Measurements from ENCODE around the gene GPR161.
"Not testable (repeated sequence)": the region's sequence is repeated elsewhere in the genome, so short reads cannot be mapped to it uniquely, and the experiment has no call there.

GPR161 gene

DNA sequence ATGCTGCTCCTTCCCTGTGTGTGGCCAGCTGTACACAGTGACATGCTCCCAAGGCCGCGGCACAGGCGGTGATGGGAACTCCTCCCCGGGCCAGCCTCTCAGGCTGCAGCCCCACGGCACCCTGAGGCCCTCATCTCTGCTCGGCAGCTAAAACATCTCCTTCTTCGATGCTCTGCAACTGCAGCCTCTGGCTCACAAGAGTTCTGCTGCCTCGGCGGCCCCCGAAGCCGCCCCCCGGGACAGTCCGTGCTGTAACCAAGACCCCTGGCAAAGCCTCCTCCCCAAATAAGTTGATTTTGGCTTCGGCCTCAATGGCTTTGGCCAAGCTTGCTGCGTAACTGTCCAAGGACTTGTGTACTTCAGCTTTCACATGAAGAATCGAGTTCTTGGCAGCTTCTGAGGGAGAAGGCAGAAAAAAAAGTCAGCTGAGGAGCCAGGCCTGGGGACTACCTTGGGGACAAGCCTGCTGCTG, 51.3 kb downstream of the GPR161 start:
- DNase-seq: no peak

- no peak for DNase-seq
Measured at GRCh38 chr1:168084396-168085231, 52.1 kb downstream of the GPR161 start.

- no peak for DNase-seq
Measured at GRCh38 chr1:168083456-168084325, 53.0 kb downstream of the GPR161 start.

DNA sequence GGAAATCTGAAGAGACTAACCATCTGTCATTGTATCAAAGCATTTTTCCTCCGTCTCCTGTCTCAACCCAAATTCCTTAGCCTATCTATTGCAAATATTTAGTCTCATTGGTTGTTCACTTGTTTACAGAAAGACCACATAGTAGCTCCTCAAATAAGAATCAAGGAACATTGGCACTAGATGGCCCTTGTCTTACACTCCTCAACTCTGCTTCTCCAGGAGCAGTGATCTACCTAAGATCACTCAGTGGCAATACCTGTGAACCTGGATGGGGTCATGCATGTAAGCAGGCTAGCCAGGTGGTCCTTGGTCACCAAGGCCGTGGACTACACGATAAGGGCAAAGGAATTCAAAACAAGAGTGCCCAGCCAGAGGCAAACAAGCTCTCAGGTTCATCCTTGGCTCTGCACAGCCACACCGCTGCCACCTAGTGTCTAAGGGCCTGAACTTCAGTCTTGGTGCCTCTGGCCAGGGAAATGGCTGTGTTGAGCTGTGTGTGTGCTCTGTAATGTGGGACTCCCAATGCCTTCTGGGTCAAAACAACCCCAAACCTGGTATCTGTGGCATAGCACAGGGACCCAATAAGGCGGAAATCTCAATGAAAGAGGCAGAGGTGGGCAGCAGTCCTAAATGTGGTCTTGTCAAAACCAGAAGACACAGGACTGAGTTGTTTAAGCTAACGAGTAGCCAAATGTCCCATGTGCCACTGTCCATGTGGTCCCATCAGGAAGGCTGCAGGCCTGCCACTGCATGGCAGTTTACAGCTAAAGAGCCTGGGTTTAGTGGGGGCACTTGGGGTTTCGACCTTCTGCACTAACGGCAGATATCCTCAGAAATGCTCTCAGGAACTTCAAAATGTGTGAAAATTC, 54.5 kb downstream of the GPR161 start:
- peak; percentile 40 for DNase-seq

DNA sequence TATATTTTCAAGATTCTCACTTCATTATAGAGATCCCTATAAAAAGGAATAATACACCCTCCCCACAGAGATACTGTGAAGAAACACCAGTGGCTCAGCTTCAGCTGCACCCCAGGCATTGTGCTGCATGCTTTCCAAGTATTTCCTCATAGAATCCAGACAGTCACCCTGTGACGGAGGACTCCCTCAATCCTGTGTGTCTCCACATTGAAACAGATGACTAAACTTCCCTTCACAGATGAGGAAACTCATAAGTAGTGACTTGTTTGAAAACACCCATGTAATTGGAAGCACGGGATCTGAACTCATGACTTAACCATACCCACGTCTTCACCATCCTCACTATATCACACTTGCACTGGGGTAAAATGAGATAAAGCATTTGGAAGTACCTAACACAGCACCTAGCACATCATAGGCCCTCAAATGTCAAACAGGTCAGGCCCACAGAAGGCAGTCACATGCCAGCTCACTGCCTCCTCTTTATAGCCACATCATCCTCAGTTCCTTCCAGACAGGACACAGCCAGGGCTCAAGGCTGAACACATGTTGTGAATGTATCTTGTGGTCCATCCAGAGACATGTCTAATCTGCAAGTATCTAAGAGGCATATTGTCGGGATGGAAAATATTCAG, 55.2 kb downstream of the GPR161 start:
- no peak for DNase-seq

DNA sequence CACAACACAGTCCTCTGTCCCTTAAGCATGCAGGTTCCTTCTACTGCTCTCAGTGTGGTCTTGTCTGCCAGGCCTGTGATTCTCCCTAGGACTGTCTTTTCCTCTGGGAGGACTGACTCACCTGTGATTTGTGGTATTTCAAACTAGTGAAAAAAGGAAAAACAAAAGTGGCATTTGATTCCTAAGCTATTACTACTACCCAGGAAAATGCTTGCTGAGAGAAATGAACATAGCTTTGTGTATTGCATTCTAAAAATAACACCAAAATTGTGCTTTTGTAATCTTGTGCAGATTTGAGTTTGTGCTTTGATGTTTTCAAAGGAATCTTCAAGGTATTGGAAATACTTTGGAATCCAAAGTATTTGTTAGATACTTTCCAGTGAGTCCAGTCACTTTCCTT, 57.0 kb downstream of the GPR161 start:
- no peak for DNase-seq

DNA sequence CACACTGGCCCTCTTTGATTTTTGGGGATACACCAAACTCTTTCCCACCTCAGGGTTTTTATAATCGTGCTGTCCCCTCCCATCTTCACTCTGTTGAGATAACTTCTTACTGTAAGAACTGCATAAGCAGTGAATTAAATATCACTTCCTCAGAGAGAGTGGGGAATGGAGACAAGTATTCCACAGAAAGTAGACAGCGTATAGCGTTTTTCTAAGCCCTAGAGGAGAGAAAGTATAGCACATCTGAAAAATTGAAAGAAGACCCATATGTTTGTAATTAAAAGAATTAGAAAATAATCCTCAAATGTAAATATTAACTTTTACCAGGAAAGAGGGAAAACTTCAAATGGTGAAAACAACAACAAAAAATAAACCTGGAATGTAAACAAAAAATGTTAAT, 67.3 kb downstream of the GPR161 start:
- no peak for DNase-seq

DNA sequence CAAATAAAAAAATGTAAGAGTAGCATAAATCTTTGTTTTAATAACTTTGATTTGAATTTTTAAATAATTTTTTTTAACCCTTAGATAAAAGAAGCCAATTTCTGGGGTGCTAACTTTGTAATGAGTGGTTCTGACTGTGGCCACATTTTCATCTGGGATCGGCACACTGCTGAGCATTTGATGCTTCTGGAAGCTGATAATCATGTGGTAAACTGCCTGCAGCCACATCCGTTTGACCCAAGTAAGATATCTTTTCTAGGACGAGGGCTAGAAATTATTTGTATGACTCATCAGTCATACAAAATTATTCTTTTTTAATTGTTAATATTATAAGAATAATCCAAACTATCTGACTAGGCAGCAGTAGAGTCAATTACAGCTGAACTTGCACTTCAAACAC, 71.2 kb downstream of the GPR161 start:
- no peak for DNase-seq

GRCh38 chr1:168064216-168064615, 72.5 kb downstream of the GPR161 start:
- DNase-seq: no peak

DNA sequence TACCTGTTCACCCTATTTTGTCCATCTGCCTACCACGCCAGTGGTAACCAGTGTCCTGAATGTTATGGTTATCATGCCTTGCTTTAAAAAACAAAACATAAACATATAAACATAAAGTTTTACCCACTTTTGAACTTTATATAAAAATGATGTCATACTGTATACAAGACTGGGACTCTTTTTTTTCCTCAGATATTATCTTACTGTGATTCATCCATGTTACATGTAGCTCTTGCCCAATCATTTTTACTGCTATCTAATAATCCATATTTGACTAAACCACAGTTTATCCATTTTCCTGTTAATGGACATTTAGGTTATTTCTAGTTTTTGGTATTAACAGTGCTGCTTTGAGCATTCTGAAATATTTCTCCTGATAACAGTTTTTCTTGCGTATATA, 78.8 kb downstream of the GPR161 start:
- no peak for DNase-seq

DNA sequence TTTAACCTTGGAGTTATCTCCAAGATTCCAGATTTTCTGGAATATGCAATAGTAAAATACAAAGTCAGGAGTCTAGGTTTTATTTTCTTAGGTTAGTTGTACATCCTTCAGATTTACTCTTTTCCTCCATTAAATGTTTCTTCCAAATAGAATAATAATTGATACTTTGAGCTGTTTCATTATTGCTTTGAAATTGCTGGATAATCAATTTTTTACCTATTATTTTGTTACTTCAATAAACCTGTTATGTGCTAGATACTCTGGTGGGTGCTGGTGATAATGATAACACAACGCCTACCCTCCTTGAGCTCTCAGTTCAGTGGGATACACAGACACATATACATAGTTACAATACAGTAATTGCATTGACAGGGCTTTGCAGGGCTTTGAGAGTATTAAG, 79.4 kb downstream of the GPR161 start:
- DNase-seq: no peak

DNA sequence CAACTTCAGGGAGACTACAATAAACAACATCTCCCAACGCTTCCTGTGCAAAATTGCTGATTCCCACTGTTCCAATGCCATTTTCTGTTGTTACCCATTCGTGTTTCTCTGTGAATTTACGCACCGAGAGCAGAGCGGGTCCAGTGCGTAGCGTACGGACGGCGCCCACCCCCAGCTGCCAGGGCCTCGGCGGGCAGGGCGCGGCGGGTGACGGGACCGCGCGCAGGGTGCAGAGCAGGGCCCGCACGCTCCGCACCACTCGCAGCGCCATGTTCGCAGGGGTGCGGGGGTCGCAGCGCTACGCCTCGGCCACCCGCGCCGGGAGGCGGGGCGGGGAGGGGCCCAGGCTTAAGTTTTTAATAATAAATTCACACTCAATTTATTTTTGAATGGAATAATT, 80.6 kb downstream of the GPR161 start:
- DNase-seq: not testable (repeated sequence)

DNA sequence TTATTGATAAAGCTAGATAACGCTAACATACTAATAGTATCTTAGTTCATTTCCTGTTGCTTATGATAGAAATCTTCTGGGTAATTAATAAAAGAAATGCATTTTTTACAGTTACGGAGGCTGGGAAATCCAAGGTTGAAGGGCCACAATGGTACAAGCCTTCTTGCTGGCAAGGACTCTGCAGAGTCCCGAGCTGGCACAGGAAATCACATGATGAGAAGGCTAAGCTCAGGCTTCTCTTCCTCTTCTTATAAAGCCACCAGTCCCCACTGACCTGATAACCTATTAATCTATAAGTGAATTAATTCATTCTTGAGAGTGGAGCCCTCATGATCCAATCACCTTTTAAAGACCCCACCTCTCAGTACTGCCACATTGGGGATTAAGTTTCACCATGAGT, 82.6 kb downstream of the GPR161 start:
- DNase-seq: no peak

DNA sequence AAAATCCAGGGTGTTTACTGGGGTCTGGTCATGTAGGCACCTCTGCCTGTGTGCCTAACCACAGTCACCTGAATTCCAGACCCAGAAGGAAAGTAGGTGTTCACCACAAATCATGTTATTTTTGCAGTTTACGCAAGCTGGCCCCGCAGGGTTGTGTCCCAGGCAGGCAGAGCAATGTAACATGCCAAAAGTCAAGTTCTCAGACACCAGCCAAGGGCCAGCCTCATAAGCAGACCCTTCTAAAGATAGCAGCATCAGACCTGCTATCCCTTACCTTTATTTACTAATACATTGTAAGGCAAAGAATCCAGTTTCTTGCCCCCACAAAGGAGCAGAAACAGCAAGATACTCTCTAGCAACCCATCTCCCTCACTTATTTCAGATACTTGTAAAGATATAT, 83.0 kb downstream of the GPR161 start:
- no peak for DNase-seq

- DNase-seq: no peak
Measured at GRCh38 chr1:168050880-168051279, 85.8 kb downstream of the GPR161 start.

DNA sequence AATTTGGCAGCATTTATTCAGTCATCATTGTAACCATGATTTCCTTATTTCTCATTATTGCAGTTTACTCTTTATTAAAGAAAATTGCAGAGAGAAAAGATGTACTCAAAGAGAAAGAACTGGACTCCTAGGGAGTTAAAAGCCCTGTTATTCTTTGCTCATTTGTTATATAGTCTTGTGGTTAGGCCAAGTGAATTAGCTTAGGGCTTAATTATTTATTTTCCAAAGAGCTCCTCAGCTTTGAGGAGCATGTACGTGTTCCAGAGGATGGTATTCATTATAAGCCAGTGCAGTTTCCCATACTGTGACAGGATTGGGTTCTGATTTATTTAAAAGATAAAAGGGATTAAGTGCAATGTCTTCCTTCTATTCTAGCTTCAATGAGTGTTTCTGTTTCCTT, 86.4 kb downstream of the GPR161 start:
- DNase-seq: no peak

DNA sequence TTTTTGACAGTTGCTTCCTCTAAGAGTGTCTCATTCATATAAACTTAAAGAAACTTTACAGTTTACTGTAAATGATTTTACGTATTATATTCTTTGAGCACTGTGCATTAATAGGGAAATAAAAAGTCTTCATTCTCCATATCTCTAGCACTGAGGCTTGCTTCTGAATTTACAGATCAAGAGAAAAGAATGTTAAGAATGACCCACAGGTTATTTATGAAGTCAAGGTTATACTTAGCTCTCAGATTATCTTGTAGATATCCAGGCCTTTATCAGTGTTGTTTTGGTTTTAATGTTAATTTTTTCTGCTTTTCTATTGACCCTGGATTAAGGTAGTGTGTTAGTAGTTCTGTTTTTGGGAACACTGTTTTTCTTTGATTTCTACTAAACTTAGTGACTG, 91.4 kb downstream of the GPR161 start:
- no peak for DNase-seq

DNA sequence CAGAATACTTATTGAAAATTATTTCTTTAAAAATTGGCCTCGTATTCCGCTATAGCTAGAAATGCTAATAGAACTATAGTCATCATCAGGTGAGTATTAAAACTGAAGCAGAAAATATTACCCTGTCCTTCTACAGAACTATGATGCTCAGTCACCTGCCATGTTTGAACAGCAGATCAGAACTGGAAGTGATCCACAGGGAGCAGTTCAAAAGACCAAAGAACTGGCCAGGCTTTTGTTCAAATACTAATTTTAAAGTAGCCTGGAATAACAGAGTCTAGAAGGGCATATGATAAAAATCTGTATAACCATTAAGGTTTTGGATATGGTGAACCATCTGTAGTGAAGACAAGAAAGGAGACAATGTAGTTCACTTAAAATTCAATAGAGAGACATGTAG, 94.4 kb downstream of the GPR161 start:
- DNase-seq: no peak

- DNase-seq: no peak
Measured at GRCh38 chr1:168035345-168035744, 101.4 kb downstream of the GPR161 start.

GRCh38 chr1:168032029-168032428, 104.7 kb downstream of the GPR161 start:
- DNase-seq: no peak

DNA sequence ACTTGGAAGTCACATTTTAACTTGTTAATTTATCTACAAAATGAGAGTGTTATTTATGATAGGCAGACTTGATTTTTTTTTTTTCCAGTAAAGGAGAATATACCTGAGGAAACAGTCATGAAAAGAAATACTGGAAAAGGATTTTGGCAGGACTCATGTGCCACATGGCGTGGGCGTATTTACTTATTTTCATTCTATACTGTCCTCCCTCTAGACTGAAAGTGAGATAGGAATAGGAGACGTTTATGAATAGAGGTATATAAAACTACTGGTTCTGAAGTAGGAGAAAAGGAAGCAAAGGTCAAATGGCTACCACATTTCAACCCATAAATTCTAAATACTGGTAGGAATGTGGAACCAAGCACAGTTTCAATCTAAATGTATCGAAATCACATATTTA, 105.1 kb downstream of the GPR161 start:
- no peak for DNase-seq

- DNase-seq: no peak
Measured at GRCh38 chr1:168031198-168031597, 105.5 kb downstream of the GPR161 start.
